NCI-H2196 treated with DMSO at 0.1 percent for 48 hours (cell line): Measurements from ENCODE around the gene PKHD1.

Experiments used
- DNase-seq: peaks from one replicate; lab custom pipeline; 2025; ENCODE audit not compliant: unreplicated experiment; lab: John Stamatoyannopoulos, UW

PKHD1 gene, protein sequence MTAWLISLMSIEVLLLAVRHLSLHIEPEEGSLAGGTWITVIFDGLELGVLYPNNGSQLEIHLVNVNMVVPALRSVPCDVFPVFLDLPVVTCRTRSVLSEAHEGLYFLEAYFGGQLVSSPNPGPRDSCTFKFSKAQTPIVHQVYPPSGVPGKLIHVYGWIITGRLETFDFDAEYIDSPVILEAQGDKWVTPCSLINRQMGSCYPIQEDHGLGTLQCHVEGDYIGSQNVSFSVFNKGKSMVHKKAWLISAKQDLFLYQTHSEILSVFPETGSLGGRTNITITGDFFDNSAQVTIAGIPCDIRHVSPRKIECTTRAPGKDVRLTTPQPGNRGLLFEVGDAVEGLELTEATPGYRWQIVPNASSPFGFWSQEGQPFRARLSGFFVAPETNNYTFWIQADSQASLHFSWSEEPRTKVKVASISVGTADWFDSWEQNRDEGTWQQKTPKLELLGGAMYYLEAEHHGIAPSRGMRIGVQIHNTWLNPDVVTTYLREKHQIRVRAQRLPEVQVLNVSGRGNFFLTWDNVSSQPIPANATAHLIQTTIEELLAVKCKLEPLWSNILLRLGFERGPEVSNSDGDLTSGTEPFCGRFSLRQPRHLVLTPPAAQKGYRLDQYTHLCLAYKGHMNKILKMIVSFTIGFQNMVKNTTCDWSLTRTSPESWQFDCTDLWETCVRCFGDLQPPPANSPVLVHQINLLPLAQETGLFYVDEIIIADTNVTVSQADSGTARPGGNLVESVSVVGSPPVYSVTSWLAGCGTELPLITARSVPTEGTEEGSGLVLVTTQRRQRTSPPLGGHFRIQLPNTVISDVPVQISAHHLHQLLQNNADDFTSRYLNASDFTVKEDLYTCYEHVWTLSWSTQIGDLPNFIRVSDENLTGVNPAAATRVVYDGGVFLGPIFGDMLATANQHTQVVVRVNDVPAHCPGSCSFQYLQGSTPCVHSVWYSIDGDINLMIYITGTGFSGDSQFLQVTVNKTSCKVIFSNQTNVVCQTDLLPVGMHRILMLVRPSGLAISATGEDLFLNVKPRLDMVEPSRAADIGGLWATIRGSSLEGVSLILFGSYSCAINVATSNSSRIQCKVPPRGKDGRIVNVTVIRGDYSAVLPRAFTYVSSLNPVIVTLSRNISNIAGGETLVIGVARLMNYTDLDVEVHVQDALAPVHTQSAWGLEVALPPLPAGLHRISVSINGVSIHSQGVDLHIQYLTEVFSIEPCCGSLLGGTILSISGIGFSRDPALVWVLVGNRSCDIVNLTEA (N-terminal part only)

DNA sequence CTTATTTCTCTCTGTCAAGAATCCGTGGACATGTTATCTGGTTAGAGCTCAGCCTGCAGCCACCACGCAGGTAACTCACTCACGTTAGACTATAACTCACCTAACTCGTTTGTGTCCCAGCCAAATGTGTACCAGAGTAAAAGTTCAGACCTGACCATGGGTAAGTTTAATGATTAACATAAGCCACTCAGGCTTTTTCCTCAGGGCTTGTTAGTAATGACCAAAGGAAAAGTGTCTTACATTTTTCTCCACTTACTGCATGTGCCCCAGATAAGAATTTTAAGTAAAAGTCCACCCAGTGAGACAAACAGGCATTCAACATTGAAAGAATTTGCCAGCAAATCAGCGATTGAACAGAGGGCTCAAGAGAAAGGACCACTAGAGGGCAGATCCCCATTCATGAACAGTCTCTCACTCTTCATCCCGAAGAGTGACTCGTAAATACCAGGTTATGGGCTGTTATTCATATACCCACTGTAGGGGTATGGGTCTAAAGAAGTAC lies at the start of gene PKHD1:
Gene PKHD1 (minus strand): TSS at position 116 of the 502 bp plus-strand sequence. CDS start 2,680 bp downstream, outside the sequence.
- no peak for DNase-seq

DNA sequence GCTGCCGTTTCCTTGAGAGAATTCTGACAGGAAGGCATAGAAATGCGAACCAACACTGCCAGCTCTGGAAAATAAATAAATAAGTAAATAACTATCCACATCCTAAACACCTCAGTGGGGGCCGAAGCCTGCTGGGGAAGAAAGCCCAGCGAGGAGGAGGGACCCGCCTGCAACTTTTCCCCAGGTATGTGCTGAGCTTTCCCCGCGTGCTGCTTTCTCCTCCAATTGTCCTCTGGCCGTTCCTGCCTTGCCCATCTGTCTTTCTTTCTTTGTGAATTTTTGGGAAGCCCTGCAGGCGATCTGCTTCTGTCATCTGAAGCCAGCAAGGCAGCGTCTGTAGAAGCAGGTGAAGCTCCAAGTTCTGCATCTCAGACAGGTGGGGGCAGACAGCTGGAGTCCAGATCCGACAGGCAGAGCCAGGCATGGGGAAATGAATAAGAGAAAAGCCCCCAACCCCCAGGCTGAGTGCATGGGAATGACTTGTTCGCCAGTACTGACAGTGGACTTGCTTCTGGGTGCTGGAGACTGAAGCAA lies 49.6 kb upstream of the PKHD1 start:
- DNase-seq, result no peak

DNA sequence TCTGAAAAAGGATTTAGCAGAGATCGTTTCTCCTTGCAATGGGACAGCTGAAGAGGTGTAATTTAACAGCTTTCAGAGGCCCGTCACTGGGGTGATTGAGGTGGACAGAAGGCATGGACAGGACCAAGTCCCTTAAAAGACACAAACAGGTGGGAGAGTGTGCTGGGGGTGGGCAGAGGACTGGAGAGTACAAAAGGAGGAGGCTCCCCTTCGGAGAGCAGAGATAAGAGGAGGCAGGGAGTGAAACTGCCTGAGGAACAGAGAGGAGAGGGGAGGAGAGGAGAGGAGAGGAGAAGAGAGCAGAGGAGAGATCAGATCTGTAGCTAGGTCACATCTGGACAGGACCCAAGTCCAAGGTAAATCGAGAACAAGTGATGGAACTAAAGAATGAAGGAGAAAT lies 48.6 kb upstream of the PKHD1 start:
- no peak for DNase-seq

DNA sequence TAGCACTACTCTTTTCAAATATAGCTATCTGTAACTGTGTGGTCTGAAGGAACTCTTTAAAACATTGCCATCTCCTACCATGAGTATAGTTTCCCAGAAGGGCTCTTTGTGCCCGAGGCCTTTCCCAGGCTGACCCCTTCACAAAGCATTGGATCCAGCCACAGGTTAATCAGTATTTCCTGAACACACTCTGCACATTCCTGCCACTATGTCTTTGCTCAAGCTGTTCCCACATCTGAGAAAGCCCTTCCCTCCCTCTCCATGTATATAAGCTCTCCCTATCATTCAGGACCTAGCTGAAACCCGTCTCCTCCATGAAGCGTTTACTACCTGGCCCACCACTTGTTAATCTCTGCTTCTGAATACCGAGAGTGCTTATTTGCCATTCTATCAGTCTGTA lies 47.8 kb upstream of the PKHD1 start:
- no peak for DNase-seq

DNA sequence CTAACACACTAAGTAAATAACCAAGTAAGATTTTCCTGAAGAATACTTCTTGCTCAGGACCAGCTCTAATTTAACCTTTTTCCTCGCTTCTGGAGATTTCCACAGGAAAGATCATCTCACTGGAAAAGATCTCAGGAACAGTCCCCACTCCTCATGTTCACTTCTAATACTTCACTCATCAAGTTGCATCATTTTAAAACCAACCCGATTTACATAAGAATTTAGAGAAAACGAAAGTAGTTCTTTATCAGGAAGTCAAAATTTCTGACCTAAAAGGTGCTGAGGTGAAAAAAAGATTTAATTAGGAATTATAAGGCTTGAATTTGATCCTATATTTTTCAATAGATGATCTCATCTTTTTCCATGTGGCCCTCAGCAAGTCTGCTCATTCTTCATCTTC lies 46.6 kb upstream of the PKHD1 start:
- DNase-seq, result no peak

DNA sequence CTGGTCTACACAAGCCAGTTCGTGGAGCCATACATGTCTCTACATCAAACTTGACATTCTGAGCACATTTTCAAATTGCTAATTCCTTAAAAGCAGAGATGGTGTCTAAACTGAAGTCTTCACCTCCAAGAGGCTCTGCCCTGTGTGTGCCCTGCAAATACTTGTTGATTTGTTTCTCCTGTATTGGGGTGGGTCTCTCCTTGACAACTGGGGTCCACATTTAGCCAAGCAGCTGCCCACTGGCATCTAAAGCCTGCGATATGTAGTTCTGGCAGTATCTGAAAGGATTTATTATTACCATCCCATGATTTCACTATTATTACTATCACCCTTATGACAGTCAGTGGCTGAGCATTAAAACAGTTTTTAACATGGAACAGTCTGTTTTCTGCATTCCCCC lies 45.9 kb upstream of the PKHD1 start:
- DNase-seq, result no peak

DNA sequence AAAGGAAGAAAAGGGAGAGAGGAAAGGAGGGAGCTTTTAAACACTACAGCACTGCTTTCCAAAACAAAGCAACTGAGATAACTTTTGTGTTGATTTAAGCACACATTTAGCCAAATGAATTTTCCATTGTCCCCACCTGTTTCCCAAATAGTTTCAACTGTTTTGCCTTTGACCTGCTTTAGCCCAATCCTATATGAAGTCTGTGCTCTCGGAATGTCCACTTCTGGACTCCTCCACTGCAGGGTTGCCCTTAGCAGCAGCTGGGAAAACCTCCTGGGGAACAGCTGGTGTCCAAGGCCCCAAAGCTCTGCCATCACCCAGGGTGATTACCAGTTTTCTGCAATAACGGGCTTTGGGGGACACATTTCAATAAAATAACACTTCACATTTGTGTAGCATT lies 44.9 kb upstream of the PKHD1 start:
- DNase-seq, result no peak

DNA sequence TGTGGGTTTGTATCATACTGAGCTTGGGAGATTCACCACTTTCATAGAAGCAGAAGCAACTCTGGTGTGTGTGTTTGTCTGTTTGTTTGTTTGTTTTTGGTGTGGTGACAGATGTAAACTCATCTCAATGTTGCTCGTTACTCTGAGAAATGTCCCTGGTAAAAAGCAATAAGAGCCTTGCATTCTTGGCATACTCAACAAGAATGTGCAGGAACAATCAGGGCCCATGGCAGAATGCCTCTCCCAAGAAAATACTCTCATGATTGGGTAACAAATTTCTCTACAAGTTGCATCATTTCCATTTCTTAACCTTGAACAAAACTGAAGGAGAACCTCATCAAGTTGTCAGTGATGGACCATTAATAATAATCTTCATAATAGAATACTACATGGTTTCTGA lies 43.0 kb upstream of the PKHD1 start:
- no peak for DNase-seq

DNA sequence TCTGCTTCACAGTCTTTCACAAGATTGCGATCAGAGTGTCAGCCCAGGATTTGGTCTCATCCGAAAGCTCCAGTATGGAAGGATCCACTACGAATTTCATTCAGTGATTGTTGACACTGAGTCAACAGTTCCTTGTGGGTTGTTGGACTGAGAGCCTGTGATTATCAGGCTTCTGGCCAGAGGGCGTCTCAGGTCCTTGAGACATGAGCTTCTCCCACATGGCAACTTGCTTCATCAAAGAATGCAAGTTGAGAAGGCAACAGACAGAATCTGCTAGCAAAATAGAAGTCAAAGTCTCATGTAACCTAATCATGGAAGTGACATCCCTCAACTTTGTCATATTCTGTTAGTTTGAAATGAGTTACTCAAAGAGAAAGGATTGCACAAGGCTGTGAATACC lies 40.5 kb upstream of the PKHD1 start:
- DNase-seq, result no peak

DNA sequence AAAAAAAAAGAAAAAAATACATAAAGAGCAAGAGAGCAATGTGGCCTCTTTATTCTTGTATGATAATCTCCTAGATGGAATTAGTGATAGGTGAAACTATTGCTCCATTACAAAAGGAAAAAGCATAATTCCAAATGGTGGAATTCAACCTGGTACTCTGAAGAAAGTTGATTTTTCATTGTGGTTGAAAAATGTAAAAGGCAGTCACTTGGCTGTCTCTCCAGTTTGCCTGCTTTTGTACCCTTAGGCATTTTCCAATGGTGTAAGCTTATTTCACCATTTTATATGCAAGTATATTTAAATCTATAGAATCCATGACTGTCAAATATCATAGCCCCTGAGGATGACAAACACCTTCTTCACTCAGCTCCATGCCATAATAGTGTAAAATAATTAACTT lies 38.8 kb upstream of the PKHD1 start:
- no peak for DNase-seq

DNA sequence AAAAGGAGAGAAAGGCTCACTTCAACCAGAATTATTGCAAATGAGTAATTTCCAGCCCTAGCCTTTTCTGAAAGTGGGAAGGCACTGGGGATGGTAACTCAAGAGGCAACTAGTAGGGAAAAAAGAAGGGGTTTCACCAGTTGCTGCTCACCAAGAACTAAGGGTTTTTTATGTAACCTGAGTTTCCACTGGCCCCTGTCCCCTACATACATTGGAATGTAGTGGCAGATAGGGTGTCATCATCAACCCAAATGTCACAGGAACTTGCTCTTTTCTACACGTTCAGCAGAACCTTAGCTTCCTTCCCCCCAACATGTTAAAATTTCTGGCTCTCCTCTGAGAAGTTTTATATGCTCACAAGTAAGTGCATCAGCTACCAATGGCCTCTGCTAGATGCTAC lies 38.2 kb upstream of the PKHD1 start:
- no peak for DNase-seq

DNA sequence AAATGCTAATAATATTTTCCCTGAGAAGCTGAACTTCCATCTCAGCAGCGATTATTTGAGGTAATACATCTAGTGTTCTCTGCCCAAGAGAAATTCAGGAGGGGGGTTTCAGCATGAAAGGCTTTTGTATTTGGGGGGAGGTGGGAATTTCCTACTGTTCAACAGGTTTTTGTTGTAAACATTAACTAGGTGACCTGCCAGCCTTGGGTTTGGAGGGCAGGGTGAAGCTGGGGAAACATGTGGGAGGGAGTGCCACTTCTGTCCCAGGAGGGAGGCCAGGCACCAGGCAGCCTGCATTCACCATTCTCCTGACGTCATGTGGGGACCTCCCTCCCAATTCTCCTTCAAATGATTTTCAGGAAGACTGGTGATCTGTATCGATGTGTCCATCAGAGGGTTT lies 37.7 kb upstream of the PKHD1 start:
- DNase-seq, result no peak

DNA sequence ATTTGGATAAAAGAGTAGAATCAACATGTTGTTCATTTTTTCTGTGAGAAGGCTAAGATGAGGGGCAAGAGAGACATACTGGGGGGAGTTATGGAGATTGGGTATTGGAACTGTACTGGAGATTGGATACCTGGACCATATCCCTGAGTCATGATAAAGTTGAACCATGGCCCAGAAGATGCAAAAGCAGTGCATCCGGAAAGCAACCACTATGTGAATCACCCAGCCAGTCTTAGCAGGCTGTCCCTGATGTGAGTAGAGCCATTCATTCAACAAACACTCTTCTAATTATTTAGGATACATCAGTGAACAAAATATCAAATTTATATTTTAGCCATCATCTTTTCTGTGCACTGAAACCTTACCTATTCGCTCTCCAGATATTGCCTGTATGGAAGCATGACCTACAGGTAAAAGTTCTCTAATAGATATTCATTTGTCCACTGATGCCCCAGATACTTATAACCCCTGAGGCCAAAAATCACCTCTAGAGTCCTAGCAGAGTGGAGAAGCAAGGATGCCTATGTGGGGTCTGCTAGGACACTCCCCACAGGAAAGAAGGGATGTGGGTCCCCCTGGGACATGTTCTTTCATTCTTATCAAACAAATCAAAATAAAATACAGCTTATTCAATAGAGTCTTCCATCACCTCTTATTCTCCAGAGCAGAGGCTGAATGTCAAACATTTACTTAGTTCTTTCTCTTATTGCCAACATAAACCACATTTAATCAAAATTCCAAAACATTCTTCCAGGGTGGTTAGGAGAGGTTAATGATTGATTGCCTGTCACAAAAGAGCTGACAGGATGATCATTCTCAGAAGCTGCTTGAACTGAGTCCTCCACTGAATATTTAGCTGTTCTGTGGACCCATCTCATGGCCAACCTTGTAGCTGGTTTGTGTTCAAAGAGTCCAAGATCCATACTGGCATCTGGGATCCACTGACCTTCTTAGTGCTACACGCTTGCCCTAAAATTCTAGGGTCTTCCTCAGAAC lies 37.0 kb upstream of the PKHD1 start:
- no peak for DNase-seq

DNA sequence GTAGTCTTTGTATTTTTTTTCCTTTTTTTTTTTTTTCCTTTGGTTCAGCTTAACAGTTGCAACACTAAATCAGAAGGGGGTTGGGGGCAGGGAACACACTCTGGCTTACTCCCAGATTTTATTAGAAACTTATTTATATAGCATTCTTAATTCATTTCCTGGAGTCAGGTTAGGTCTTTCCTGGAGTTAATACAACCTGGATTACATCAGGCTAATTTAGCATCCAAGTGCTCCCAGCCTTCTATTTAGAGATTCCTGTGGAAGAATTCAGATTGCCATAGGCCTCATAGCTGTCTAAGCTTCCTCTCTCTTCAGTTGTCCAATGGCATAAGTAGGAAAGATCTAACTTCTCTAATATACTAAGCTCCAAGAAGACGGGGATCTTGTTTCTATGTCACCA lies 35.8 kb upstream of the PKHD1 start:
- no peak for DNase-seq

DNA sequence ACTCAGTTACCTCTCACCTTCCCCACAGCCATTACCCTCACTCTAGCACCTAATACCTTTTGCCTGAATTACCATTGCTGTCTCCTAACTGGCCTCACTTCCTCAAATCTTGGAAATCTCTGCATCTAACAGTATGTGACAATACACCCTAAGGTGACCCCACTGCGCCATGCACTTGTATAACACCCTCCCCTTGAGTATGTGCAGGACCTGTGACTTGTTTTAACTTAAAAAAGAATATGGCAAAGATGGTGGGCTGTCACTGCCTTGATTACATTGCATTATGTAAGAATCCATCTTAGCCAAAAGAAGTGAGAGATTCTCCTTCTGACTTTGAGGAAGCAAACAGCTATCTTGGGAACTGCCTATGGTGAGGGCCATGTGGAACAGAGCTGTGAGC lies 29.9 kb upstream of the PKHD1 start:
- DNase-seq, result no peak

DNA sequence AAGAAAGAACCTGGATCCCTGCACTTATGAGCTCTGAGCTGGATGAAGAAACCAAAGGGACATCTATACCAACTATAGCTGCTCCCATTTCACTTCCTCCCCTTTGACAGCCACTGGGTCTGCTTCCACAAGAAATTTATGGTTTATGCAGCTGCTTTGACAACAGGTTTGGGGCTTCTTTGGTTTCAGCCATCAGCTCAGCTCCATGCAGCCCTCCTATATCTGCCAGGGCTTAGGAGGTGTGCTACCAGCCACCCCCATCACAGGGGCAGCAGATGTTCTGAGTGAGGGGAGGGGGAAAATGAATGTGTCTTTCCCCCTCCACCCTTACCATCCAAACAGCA lies 29.2 kb upstream of the PKHD1 start:
- no peak for DNase-seq

DNA sequence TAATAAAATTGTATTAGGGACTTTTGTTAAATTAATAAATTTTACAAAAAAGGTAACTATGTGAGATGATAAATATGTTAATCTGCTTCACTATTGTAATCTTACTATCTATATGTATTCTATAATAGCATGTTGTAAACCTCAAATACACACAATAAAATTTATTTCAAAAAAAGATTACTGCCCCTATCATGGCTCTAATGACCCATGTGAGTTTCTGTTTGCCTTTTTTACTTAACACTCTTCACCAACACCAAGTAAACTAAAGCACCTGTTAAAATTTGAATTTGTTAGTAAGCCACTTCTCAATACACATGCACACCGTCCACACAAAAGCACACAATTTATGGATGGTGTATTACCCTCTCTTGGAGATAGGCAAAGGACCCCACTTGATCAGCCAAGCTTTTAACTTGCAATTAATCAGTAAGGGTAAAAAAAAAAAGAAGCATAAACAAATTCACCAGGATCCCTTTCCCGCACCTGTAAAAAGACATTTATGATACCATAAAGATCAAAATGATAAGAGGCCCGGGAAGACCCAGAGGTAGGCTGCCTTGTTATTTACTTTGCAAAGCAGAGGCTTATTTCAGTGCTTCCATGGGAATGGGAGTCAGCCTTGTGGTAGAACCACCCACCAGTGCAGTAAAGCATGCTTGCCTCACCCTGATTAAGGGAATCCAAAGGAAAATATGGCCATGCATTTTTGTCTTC lies 28.6 kb upstream of the PKHD1 start:
- no peak for DNase-seq

DNA sequence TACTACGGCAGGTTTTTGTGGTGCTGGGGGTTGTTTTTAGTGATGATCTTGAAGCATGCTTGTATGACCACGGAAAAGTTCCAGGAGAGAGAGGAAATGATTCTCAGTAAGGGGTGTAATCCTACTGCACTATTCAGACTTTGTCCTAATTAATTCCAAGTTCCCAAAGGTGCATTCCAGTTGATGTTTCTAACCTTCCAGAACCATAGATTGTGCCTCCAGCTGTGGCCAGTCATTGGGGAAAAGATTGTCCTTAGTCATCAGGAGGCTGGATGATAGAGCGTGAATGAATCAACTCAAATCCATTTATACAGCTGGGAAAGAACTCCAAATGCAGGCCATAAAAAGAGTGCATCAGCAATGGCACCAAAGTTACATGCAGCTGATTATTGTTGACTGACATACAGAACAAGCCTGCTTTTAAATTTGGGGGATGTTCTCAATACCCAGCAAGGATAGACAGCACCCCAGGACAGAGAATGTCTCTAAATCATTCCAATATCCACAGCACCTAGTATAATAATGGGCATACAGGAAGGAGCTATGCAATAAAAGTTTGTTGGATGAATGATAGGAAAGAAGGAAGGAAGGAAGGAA lies 27.8 kb upstream of the PKHD1 start:
- DNase-seq, result no peak

DNA sequence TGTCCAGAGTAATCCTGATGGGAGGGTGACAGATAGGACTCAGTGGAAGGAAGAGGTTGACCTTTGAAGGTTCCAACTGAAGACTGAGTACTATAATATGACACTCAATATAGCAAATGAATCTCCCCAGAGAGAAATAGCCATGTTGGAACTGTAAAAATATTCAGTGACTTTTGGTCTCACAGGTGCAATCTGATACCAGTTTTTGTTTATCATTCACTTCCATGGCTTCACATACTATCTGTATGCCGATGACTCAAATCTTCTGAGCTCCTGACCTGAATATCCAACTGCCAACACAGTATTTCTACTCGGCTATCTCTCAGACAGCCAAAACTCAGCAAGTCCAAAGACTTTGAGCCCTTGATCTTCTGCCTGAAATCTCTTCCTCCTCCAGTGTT lies 21.8 kb upstream of the PKHD1 start:
- no peak for DNase-seq
